Left lung (tissue), 10 donors: ENCODE results near the gene CCDC33. TPM values are rescaled to one million over a fixed set of nuclear protein-coding genes. Genes with fewer than 3 reads are reported as not detected.

Source experiments
- ATAC-seq: fragments of 200-7000 bp; cut with Tn5 transposase; one replicate; pipeline ENCODE4 v1.9.1; 2020; ENCODE audit warnings: moderate library complexity
- DNase-seq, 4 donors: peaks; one replicate each; pipeline ENCODE4 v3.0.0-alpha.2; 2013 to 2020
- H3K27ac ChIP-seq, 2 donors: fragments of 200-600 bp; sonication (generic) in 1 of 2; one replicate each; pipeline versions ENCODE4 v1.5.0 to v1.8.0; 2020 to 2021
- H3K27me3 ChIP-seq, 2 donors: fragments of 200-600 bp; sonication (generic) in 1 of 2; one replicate each; pipeline versions ENCODE4 v1.5.0 to v1.8.0; 2020 to 2021
- H3K36me3 ChIP-seq, 2 donors: fragments of 200-600 bp; sonication (generic) in 1 of 2; one replicate each; pipeline versions ENCODE4 v1.5.0 to v1.8.0; 2020 to 2021
- H3K4me1 ChIP-seq, 2 donors: fragments of 200-600 bp; one replicate each; pipeline ENCODE4 v1.8.0; 2021
- H3K4me3 ChIP-seq, 2 donors: fragments of 200-600 bp; sonication (generic) in 1 of 2; one replicate each; pipeline versions ENCODE4 v1.5.0 to v1.8.0; 2020 to 2021; ENCODE audit warnings: mild to moderate bottlenecking in 1 of 2
- H3K9me3 ChIP-seq, 2 donors: fragments of 200-600 bp; sonication (generic) in 1 of 2; one replicate each; pipeline versions ENCODE4 v1.5.0 to v1.8.0; 2020 to 2021
- CTCF ChIP-seq, 2 donors: fragments of 200-600 bp; sonication (generic) in 1 of 2; IDR thresholded peaks; one replicate each; pipeline versions ENCODE4 v1.5.0 to v1.8.0; 2021; ENCODE audit warnings: antibody characterized with exemption in 2 of 2
- intact Hi-C, 2 donors: fragments of 100-400 bp; cut with DNase I; formaldehyde crosslinking; loops; one replicate each; pipeline versions ENCODE4 v1.11.2 to v1.14.2; 2022
- polyA plus RNA-seq, 6 donors: library from polyadenylated mRNA; unstranded; fragments of 120-200 nt; gene quantifications; one replicate each; pipeline ENCODE4 v1.2.1, GENCODE V29; 2013; ENCODE audit not compliant: insufficient read length in 6 of 6
- total RNA-seq, 2 donors: library from RNA; stranded (reverse); fragmentation: NEBNext Ultra II Directional; extraction: Animal tissue kit (Norgen Biotek cat#: 25700); gene quantifications; one replicate each; pipeline ENCODE4 v1.2.1, GENCODE V29; 2021
- donor health status: DM: no; HTN: yes; CAD: no.
- donor health status: DM: no; HTN: no; CAD: no.

The CCDC33 gene
- total and polyA plus RNA-seq, 8 donors: 1.00 to 3.2 (median 1.9) TPM; not detected in 1

GRCh38 chr15:74383695-74384565 is 147.8 kb downstream of the CCDC33 start:
- Histone ChIP-seq H3K4me3 (no peak overlapping the region), H3K9me3 (no peaks in the 10 kb centered on the region), H3K27ac (no peak overlapping the region), H3K36me3 (no peaks in the 10 kb centered on the region), H3K27me3 (no peaks in the 10 kb centered on the region), H3K4me1 (peaks cover 0 to 36% of the 10 kb centered on the region in 2 donors)
- TF ChIP-seq CTCF (IDR thresholded peaks at IDR 0.05): no peak
- intact Hi-C loops: loop anchor here (5.0 kb wide), 1 partner anchor 53 kb away; no protein-coding TSS in a partner anchor
- DNase-seq: peak in 1 of 4 donors; percentile 51
- no peak for ATAC-seq

- intact Hi-C loops: loop anchor here (5.0 kb wide), 1 partner anchor 53 kb away; no protein-coding TSS in a partner anchor
- no peak for TF ChIP-seq CTCF (IDR thresholded peaks at IDR 0.05)
Observed at GRCh38 chr15:74384566-74384880, 148.4 kb downstream of the CCDC33 start.

GRCh38 chr15:74384881-74385643 is 148.9 kb downstream of the CCDC33 start:
- Histone ChIP-seq H3K4me1 (peaks cover 0 to 38% of the 10 kb centered on the region in 2 donors), H3K27me3 (no peaks in the 10 kb centered on the region), H3K27ac (peak overlapping the region; percentile 76 to 78), H3K36me3 (no peaks in the 10 kb centered on the region), H3K9me3 (no peaks in the 10 kb centered on the region), H3K4me3 (no peak overlapping the region)
- no peak for TF ChIP-seq CTCF (IDR thresholded peaks at IDR 0.05)
- intact Hi-C loops: loop anchor here (5.0 kb wide), 1 partner anchor 52 kb away; no protein-coding TSS in a partner anchor
- DNase-seq (peak in 2 of 4 donors; percentile 69 to 79), ATAC-seq (peak; percentile 58)

More at GRCh38 chr15:74384566-74384880, 148.4 kb downstream of the CCDC33 start:
- H3K27me3 ChIP-seq: no peaks in the 10 kb centered on the region
- H3K4me3 ChIP-seq: no peak overlapping the region
- peak overlapping the region; percentile 76 to 78 for H3K27ac ChIP-seq
- H3K4me1 ChIP-seq: peaks cover 0 to 36% of the 10 kb centered on the region in 2 donors
- DNase-seq (no peak), ATAC-seq (no peak)
- no peaks in the 10 kb centered on the region for H3K36me3 ChIP-seq
- H3K9me3 ChIP-seq: no peaks in the 10 kb centered on the region

- Histone ChIP-seq H3K27me3 (no peaks in the 10 kb centered on the region), H3K9me3 (no peaks in the 10 kb centered on the region), H3K4me1 (peaks cover 0 to 45% of the 10 kb centered on the region in 2 donors), H3K27ac (peak overlapping the region; percentile 76 to 78), H3K4me3 (no peak overlapping the region), H3K36me3 (no peaks in the 10 kb centered on the region)
- TF ChIP-seq CTCF (IDR thresholded peaks at IDR 0.05): no peak
- DNase-seq (no peak), ATAC-seq (no peak)
- intact Hi-C loops: no loop called here
Observed at GRCh38 chr15:74385733-74386132, 149.6 kb downstream of the CCDC33 start.

Other genes starting within 250 kb of the CCDC33 start
- 10 to 100 TPM; 20.0 to 29.3 TPM for gene STOML1, start 244.0 kb upstream of the CCDC33 start, total RNA-seq
- gene STOML1, start 244.0 kb upstream of the CCDC33 start, polyA plus RNA-seq: 10 to 100 TPM; 10.9 to 13.9 (median 12.8) TPM
- 10 to 100 TPM; 61.2 to 75.2 TPM for gene PML, start 241.6 kb upstream of the CCDC33 start, total RNA-seq
- gene PML, start 241.6 kb upstream of the CCDC33 start, polyA plus RNA-seq: 10 to 100 TPM; 41.8 to 54.8 (median 45.3) TPM
- gene GOLGA6A, start 153.8 kb upstream of the CCDC33 start, total RNA-seq: not detected
- under 1 TPM; 0.06 to 0.56 (median 0.32) TPM for gene GOLGA6A, start 153.8 kb upstream of the CCDC33 start, polyA plus RNA-seq
- gene ISLR2, start 105.7 kb upstream of the CCDC33 start, total RNA-seq: 1 to 10 TPM; 1.3 to 2.2 TPM
- 1 to 10 TPM; 5.4 to 8.4 (median 7.3) TPM for gene ISLR2, start 105.7 kb upstream of the CCDC33 start, polyA plus RNA-seq
- 10 to 100 TPM; 10.4 to 43.7 TPM for gene ISLR, start 62.6 kb upstream of the CCDC33 start, total RNA-seq
- gene ISLR, start 62.6 kb upstream of the CCDC33 start, polyA plus RNA-seq: 10 to 100 TPM; 51.2 to 60.1 (median 53.7) TPM
- gene STRA6, start 33.5 kb upstream of the CCDC33 start, total RNA-seq: under 1 TPM; 0.38 to 0.60 TPM
- 10 to 100 TPM in 1 of 6 donors, 1 to 10 TPM in 5; 4.3 to 10.7 (median 7.0) TPM for gene STRA6, start 33.5 kb upstream of the CCDC33 start, polyA plus RNA-seq
- gene CYP11A1, start 131.3 kb downstream of the CCDC33 start, total RNA-seq: under 1 TPM; 0.34 to 0.64 TPM
- 1 to 10 TPM in 2 of 6 donors, under 1 TPM in 4; 0.39 to 1.3 (median 0.61) TPM for gene CYP11A1, start 131.3 kb downstream of the CCDC33 start, polyA plus RNA-seq
- 1 to 10 TPM; 4.7 to 7.8 TPM for gene SEMA7A, start 197.6 kb downstream of the CCDC33 start, total RNA-seq
- 1 to 10 TPM; 4.5 to 6.6 (median 5.9) TPM for gene SEMA7A, start 197.6 kb downstream of the CCDC33 start, polyA plus RNA-seq
- gene UBL7, start 224.8 kb downstream of the CCDC33 start, total RNA-seq: 10 to 100 TPM; 32.7 to 42.6 TPM
- 10 to 100 TPM; 58.9 to 68.3 (median 61.7) TPM for gene UBL7, start 224.8 kb downstream of the CCDC33 start, polyA plus RNA-seq